HCT116 (cell line): ENCODE results near the gene IFIH1. TPM values are rescaled to one million over a fixed set of nuclear protein-coding genes. Genes with fewer than 3 reads are reported as not detected.

ENCODE experiments used
- ATAC-seq: fragments of 200-7000 bp; cut with Tn5 transposase; 2 replicates; pipeline ENCODE4 v1.9.1; 2020; ENCODE audit warnings: mild to moderate bottlenecking, moderate library complexity
- BruUV-seq: library from RNA; stranded (reverse); fragments of 400-500 nt; replicated peaks from 2 replicates; lab custom pipeline; 2021; lab: Mats Ljungman, UMichigan
- CTCF ChIA-PET: fragments of 300-600 bp; sonication (Branson Sonifier 250); formaldehyde crosslinking; loops from one replicate; lab custom pipeline; 2021; ENCODE audit warnings: antibody characterized with exemption; lab: Charles Lee
- POLR2A ChIA-PET: fragments of 300-600, 350-600 bp; sonication (Branson Sonifier 250); formaldehyde crosslinking; loops from one replicate; lab custom pipeline; 2021; ENCODE audit warnings: antibody characterized with exemption; lab: Charles Lee
- RAD21 ChIA-PET, 2 experiments: fragments of 300-600 bp; sonication (Branson Sonifier 250); formaldehyde crosslinking; loops; one replicate each; lab custom pipeline; 2023; ENCODE audit warnings: low total read pairs in 2 of 2; ENCODE audit not compliant: uncharacterized antibody in 2 of 2, unreplicated experiment in 2 of 2, low non-redundant PET in 1 of 2; lab: Charles Lee
- DNase-seq: peaks from one replicate; pipeline ENCODE4 v3.0.0-alpha.2; 2010; ENCODE audit warnings: low read depth, low spot score
- H2AFZ ChIP-seq: fragments of 200-600 bp; shearing (Covaris generic), sonication (generic); 2 replicates; pipeline ENCODE4 v1.6.1; 2017; ENCODE audit warnings: low read depth, mixed run types, mixed read lengths, antibody characterized with exemption, low read length; ENCODE audit not compliant: poor library complexity, severe bottlenecking
- H3K27ac ChIP-seq: 2 replicates; pipeline ENCODE4 v1.5.1; 2012; ENCODE audit warnings: low read depth, low read length
- H3K27me3 ChIP-seq: fragments of 200-600 bp; sonication (generic); 2 replicates; pipeline ENCODE4 v1.6.1; 2016; ENCODE audit warnings: mixed run types, low read length, mixed read lengths; ENCODE audit not compliant: insufficient read depth
- H3K36me3 ChIP-seq, 2 experiments: fragments of 200-500 bp in 1 of 2; fragments of 200-600 bp in 1 of 2; sonication (Bioruptor generic) in 1 of 2; sonication (generic) in 1 of 2; 2 replicates each; pipeline versions ENCODE4 v1.5.1 to v1.6.1; 2014 to 2016; ENCODE audit warnings: low read length in 2 of 2, inconsistent platforms in 1 of 2, mixed read lengths in 1 of 2, mixed run types in 1 of 2; ENCODE audit not compliant: insufficient read depth in 2 of 2, control insufficient read depth in 1 of 2
- H3K4me1 ChIP-seq, 2 experiments: fragments of 200-600 bp in 1 of 2; sonication (generic) in 1 of 2; 2 replicates each; pipeline versions ENCODE4 v1.5.1 to v1.6.1; 2012 to 2017; ENCODE audit warnings: low read length in 2 of 2, inconsistent platforms in 1 of 2, mild to moderate bottlenecking in 1 of 2, mixed read lengths in 1 of 2, mixed run types in 1 of 2, moderate library complexity in 1 of 2; ENCODE audit not compliant: insufficient read depth in 2 of 2, control insufficient read depth in 1 of 2
- H3K4me2 ChIP-seq: fragments of 200-600 bp; sonication (generic); 2 replicates; pipeline ENCODE4 v1.6.1; 2017; ENCODE audit warnings: mixed run types, low read length, mixed read lengths
- H3K4me3 ChIP-seq, 2 experiments: fragments of 200-600 bp in 1 of 2; sonication (generic) in 1 of 2; replicated peaks in 1 of 2; 2 replicates each; pipeline ENCODE4 v1.5.1; 2011 to 2016; ENCODE audit warnings: low read length in 2 of 2, control low read depth in 1 of 2, low read depth in 1 of 2, mild to moderate bottlenecking in 1 of 2, mixed read lengths in 1 of 2, mixed run types in 1 of 2
- H3K79me2 ChIP-seq: fragments of 200-600 bp; sonication (generic); 2 replicates; pipeline ENCODE4 v1.6.1; 2017; ENCODE audit warnings: mild to moderate bottlenecking, mixed run types, low read length, moderate library complexity, mixed read lengths; ENCODE audit not compliant: insufficient read depth
- H3K9ac ChIP-seq: fragments of 200-600 bp; sonication (generic); 2 replicates; pipeline ENCODE4 v1.6.1; 2016; ENCODE audit warnings: low read length, mixed read lengths
- H3K9me2 ChIP-seq: fragments of 200-600 bp; sonication (generic), shearing (Covaris generic); 2 replicates; pipeline ENCODE4 v1.6.1; 2017; ENCODE audit warnings: mixed run types, mild to moderate bottlenecking, moderate library complexity; ENCODE audit not compliant: insufficient read depth
- H3K9me3 ChIP-seq, 2 experiments: fragments of 200-500 bp in 1 of 2; fragments of 200-600 bp in 1 of 2; sonication (Bioruptor generic) in 1 of 2; sonication (generic) in 1 of 2; 2 replicates each; pipeline ENCODE4 v1.6.1; 2014 to 2017; ENCODE audit warnings: low read length in 2 of 2, mixed read lengths in 2 of 2, inconsistent platforms in 1 of 2, low read depth in 1 of 2, mild to moderate bottlenecking in 1 of 2, mixed run types in 1 of 2, moderate library complexity in 1 of 2; ENCODE audit not compliant: control insufficient read depth in 1 of 2, insufficient read depth in 1 of 2
- H4K20me1 ChIP-seq: fragments of 200-600 bp; sonication (generic), shearing (Covaris generic); 2 replicates; pipeline ENCODE4 v1.6.1; 2017; ENCODE audit warnings: mixed run types, mild to moderate bottlenecking, moderate library complexity; ENCODE audit not compliant: insufficient read depth
- CBX3 ChIP-seq: IDR thresholded peaks from 2 replicates; pipeline ENCODE4 v1.6.1; 2012; ENCODE audit warnings: low read depth
- CEBPB ChIP-seq: IDR thresholded peaks from 2 replicates; pipeline ENCODE4 v1.6.1; 2012; ENCODE audit warnings: low read depth
- EGR1 ChIP-seq: IDR thresholded peaks from 2 replicates; pipeline ENCODE4 v1.6.1; 2012; ENCODE audit warnings: low read depth
- ELF1 ChIP-seq: IDR thresholded peaks from 2 replicates; pipeline ENCODE4 v1.6.1; 2012; ENCODE audit warnings: low read depth, borderline replicate concordance
- EZH2phosphoT487 ChIP-seq: fragments of 200-600 bp; IDR thresholded peaks from 2 replicates; pipeline ENCODE4 v1.6.1; 2018; ENCODE audit warnings: antibody characterized with exemption, borderline replicate concordance
- POLR2AphosphoS5 ChIP-seq: IDR thresholded peaks from 2 replicates; pipeline ENCODE4 v1.6.1; 2011; ENCODE audit warnings: mild to moderate bottlenecking, low read depth, low read length, moderate library complexity
- RAD21 ChIP-seq: IDR thresholded peaks from 2 replicates; pipeline ENCODE4 v1.6.1; 2012; ENCODE audit warnings: low read depth, mild to moderate bottlenecking
- SIN3A ChIP-seq: IDR thresholded peaks from 2 replicates; pipeline ENCODE4 v1.6.1; 2012; ENCODE audit warnings: low read depth
- SP1 ChIP-seq: IDR thresholded peaks from 2 replicates; pipeline ENCODE4 v1.6.1; 2012; ENCODE audit warnings: low read depth
- SRF ChIP-seq: IDR thresholded peaks from 2 replicates; pipeline ENCODE4 v1.6.1; 2012; ENCODE audit warnings: low read depth
- TCF7L2 ChIP-seq: IDR thresholded peaks from 2 replicates; pipeline ENCODE4 v1.7.0; 2011; ENCODE audit warnings: borderline replicate concordance, inconsistent platforms; ENCODE audit not compliant: insufficient read depth, insufficient read length; ENCODE audit errors: extremely low read depth
- YY1 ChIP-seq: IDR thresholded peaks from 2 replicates; pipeline ENCODE4 v1.6.1; 2011; ENCODE audit warnings: low read length, low read depth, moderate library complexity, mild to moderate bottlenecking; ENCODE audit not compliant: insufficient replicate concordance; ENCODE audit errors: extremely low read depth
- ZFX ChIP-seq: fragments of 450-650 bp; IDR thresholded peaks from 2 replicates; pipeline ENCODE4 v1.6.1; 2017
- ZNF274 ChIP-seq: fragments of 200-500 bp; sonication (Bioruptor generic); IDR thresholded peaks from 2 replicates; pipeline ENCODE4 v1.6.1; 2014; ENCODE audit warnings: mild to moderate bottlenecking, low read depth, low read length, inconsistent platforms
- intact Hi-C: fragments of 100-400 bp; cut with micrococcal nuclease; formaldehyde crosslinking; loops from 2 replicates; pipeline ENCODE4 v1.10.0; 2022
- total RNA-seq: library from RNA; stranded (reverse); gene quantifications from one replicate; pipeline ENCODE4 v1.2.1, GENCODE V29; 2021; ENCODE audit not compliant: unreplicated experiment
- TF ChIP-seq, protein P1 (sequence below): IDR thresholded peaks from 2 replicates; pipeline ENCODE4 v1.6.1; 2011; ENCODE audit warnings: mild to moderate bottlenecking, low read length, moderate library complexity; ENCODE audit not compliant: insufficient replicate concordance; ENCODE audit errors: extremely low read depth
- TF ChIP-seq, protein P2 (sequence below): IDR thresholded peaks from 2 replicates; pipeline ENCODE4 v1.6.1; 2012
- TF ChIP-seq, protein P3 (sequence below): IDR thresholded peaks from 2 replicates; pipeline ENCODE4 v1.6.1; 2012; ENCODE audit warnings: low read depth
- TF ChIP-seq, protein P4 (sequence below): IDR thresholded peaks from 2 replicates; pipeline ENCODE4 v1.6.1; 2012

IFIH1 gene
- total RNA-seq, 1 experiment from 2014 or later = 7.0 TPM

DNA sequence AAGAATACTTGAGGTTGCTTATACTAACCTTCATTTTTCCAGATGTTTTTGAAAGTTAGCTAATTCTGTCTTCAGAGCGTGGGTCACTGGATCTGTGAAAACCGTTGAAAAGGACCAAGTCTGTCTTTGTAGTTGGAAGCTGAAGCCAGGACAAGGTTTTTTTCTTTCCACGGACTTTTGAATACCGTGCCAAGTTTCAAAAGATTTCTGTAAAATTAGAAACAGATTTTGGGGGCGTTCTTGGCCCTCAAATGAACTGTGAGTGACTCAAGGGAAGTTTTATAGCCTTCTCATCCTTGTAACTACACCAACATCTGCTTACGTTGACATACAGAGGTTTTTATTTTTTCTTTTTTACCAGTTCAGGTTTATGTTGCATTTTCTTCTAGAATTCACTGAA, 75.2 kb downstream of the IFIH1 start, which contains the start of gene FAP:
Gene FAP (minus strand): TSS at position 152 of the 400 bp plus-strand sequence. CDS start 118 bp downstream, at position 34.
- Histone ChIP-seq H3K4me3 (no peak within 1 kb of the TSS; a peak in 1 of 4 replicates), H3K4me1 (peaks cover 0 to 26% of the 10 kb centered on the region in 2 experiments; a peak in 2 of 4 replicates), H3K27me3 (no peaks in the 10 kb centered on the region), H3K9ac (no peak within 1 kb of the TSS), H3K9me3 (no peaks in the 10 kb centered on the region), H3K27ac (no peak within 1 kb of the TSS), H2AFZ (peak within 1 kb of the TSS; percentile 87)
- ChIA-PET RAD21 (no interaction called here), CTCF (no interaction called here)
- BruUV-seq = no TSS peak
- intact Hi-C loops = no loop called here
- TF ChIP-seq ZNF274 = no peak
- no peak for TF ChIP-seq CEBPB
- no peak for TF ChIP-seq POLR2AphosphoS5
- no peak for TF ChIP-seq EGR1
- TF ChIP-seq, protein P1, sequence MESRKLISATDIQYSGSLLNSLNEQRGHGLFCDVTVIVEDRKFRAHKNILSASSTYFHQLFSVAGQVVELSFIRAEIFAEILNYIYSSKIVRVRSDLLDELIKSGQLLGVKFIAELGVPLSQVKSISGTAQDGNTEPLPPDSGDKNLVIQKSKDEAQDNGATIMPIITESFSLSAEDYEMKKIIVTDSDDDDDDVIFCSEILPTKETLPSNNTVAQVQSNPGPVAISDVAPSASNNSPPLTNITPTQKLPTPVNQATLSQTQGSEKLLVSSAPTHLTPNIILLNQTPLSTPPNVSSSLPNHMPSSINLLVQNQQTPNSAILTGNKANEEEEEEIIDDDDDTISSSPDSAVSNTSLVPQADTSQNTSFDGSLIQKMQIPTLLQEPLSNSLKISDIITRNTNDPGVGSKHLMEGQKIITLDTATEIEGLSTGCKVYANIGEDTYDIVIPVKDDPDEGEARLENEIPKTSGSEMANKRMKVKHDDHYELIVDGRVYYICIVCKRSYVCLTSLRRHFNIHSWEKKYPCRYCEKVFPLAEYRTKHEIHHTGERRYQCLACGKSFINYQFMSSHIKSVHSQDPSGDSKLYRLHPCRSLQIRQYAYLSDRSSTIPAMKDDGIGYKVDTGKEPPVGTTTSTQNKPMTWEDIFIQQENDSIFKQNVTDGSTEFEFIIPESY = no peak
- TF ChIP-seq ELF1 = no peak
- no peak for TF ChIP-seq EZH2phosphoT487
- TF ChIP-seq RAD21 = no peak
- TF ChIP-seq, protein P2, sequence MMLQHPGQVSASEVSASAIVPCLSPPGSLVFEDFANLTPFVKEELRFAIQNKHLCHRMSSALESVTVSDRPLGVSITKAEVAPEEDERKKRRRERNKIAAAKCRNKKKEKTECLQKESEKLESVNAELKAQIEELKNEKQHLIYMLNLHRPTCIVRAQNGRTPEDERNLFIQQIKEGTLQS = no peak
- TF ChIP-seq SIN3A = no peak
- TF ChIP-seq SP1 = no peak
- no peak for TF ChIP-seq YY1
- TF ChIP-seq, protein P3, sequence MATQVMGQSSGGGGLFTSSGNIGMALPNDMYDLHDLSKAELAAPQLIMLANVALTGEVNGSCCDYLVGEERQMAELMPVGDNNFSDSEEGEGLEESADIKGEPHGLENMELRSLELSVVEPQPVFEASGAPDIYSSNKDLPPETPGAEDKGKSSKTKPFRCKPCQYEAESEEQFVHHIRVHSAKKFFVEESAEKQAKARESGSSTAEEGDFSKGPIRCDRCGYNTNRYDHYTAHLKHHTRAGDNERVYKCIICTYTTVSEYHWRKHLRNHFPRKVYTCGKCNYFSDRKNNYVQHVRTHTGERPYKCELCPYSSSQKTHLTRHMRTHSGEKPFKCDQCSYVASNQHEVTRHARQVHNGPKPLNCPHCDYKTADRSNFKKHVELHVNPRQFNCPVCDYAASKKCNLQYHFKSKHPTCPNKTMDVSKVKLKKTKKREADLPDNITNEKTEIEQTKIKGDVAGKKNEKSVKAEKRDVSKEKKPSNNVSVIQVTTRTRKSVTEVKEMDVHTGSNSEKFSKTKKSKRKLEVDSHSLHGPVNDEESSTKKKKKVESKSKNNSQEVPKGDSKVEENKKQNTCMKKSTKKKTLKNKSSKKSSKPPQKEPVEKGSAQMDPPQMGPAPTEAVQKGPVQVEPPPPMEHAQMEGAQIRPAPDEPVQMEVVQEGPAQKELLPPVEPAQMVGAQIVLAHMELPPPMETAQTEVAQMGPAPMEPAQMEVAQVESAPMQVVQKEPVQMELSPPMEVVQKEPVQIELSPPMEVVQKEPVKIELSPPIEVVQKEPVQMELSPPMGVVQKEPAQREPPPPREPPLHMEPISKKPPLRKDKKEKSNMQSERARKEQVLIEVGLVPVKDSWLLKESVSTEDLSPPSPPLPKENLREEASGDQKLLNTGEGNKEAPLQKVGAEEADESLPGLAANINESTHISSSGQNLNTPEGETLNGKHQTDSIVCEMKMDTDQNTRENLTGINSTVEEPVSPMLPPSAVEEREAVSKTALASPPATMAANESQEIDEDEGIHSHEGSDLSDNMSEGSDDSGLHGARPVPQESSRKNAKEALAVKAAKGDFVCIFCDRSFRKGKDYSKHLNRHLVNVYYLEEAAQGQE = no peak
- TF ChIP-seq, protein P4, sequence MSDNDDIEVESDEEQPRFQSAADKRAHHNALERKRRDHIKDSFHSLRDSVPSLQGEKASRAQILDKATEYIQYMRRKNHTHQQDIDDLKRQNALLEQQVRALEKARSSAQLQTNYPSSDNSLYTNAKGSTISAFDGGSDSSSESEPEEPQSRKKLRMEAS = no peak
- no peak for TF ChIP-seq TCF7L2
- TF ChIP-seq SRF = no peak
- TF ChIP-seq ZFX = no peak
- no peak for TF ChIP-seq CBX3
- TF ChIP-seq, all 23 proteins: peak for 0
- Histone ChIP-seq H3K9me2 (no peaks in the 10 kb centered on the region), H3K36me3 (no peaks in the 10 kb centered on the region), H4K20me1 (no peaks in the 10 kb centered on the region), H3K79me2 (no peaks in the 10 kb centered on the region), H3K4me2 (peak within 1 kb of the TSS; percentile 48)
- POLR2A ChIA-PET = no interaction called here
- no peak for DNase-seq
- no peak for ATAC-seq
